ENCODE results near the gene SERPINB7.

DNA sequence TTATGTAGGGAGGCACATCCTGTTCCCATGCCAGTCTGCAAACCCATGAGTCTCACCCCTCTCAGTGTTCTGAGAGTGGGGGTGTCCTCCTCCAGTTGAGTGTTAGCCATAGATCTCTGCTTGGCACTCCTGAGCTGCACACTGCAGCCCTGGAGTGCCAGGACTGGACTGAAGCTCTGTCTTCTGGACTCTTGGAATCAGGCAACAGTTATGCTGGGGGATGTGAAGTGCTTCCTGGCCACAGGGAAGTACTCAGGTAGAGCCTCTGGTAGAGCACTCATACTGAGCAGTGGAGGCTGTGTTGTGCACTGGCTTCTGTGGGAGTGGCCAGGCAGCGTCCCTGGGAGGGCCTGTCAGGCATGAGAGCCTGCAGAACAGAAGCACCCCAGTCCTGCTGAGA, 43.0 kb downstream of the SERPINB7 start:
- TF ChIP-seq GATA3 (IDR thresholded peaks at IDR 0.05; ENCODE audit: low read depth, low read length) (no peak), GATA2 (IDR thresholded peaks at IDR 0.05; ENCODE audit: low read depth, low read length) (no peak)

Data from SH-SY5Y (cell line).